HG02943 (cell line): Measurements from ENCODE around the gene MCC.

Source experiments
- ATAC-seq: cut with Tn5 transposase; IDR thresholded peaks from one replicate; pipeline ENCODE4 v1.9.1; 2021; ENCODE audit warnings: mild to moderate bottlenecking, low read depth, moderate library complexity; ENCODE audit not compliant: unreplicated experiment

Gene MCC

GRCh38 chr5:113213551-113214425, 274.5 kb downstream of the MCC start:
- no peak for ATAC-seq

- ATAC-seq, result no peak
Measured at GRCh38 chr5:113212244-113212920, 275.9 kb downstream of the MCC start.

GRCh38 chr5:113209498-113209897, 278.8 kb downstream of the MCC start:
- ATAC-seq, result no peak

GRCh38 chr5:113205807-113206206, 282.4 kb downstream of the MCC start:
- no peak for ATAC-seq

- no peak for ATAC-seq
Measured at GRCh38 chr5:113205323-113205722, 282.9 kb downstream of the MCC start.

- no peak for ATAC-seq
Measured at GRCh38 chr5:113204525-113205161, 283.6 kb downstream of the MCC start.

- no peak for ATAC-seq
Measured at GRCh38 chr5:113203916-113204315, 284.3 kb downstream of the MCC start.

- no peak for ATAC-seq
Measured at GRCh38 chr5:113202746-113203716, 285.2 kb downstream of the MCC start.

GRCh38 chr5:113202287-113202686, 286.0 kb downstream of the MCC start:
- no peak for ATAC-seq

GRCh38 chr5:113201715-113202114, 286.5 kb downstream of the MCC start:
- ATAC-seq, result no peak

GRCh38 chr5:113199122-113199905, 288.9 kb downstream of the MCC start:
- no peak for ATAC-seq

- ATAC-seq, result no peak
Measured at GRCh38 chr5:113197456-113198200, 290.6 kb downstream of the MCC start.

GRCh38 chr5:113195771-113196170, 292.5 kb downstream of the MCC start:
- ATAC-seq, result no peak

GRCh38 chr5:113195251-113195650, 293.0 kb downstream of the MCC start:
- no peak for ATAC-seq

GRCh38 chr5:113194591-113194990, 293.7 kb downstream of the MCC start:
- ATAC-seq, result no peak

GRCh38 chr5:113194125-113194524, 294.1 kb downstream of the MCC start:
- ATAC-seq, result no peak

- no peak for ATAC-seq
Measured at GRCh38 chr5:113193311-113193978, 294.8 kb downstream of the MCC start.

- ATAC-seq, result no peak
Measured at GRCh38 chr5:113192541-113192940, 295.7 kb downstream of the MCC start.
